Measurements from ENCODE around the gene ANAPC1.
A peak's percentile ranks its signal among the peaks of the same experiment; 100 is the strongest.

Gene ANAPC1

GRCh38 chr2:111903930-111904439, 20.0 kb upstream of the ANAPC1 start:
- Histone ChIP-seq H3K4me3 (no peak overlapping the region), H3K27ac (peak overlapping the region in 1 of 2 donors; percentile 76)
- DNase-seq (ENCODE audit: low spot score): no peak
- TF ChIP-seq CTCF (IDR thresholded peaks at IDR 0.05): no peak

DNA sequence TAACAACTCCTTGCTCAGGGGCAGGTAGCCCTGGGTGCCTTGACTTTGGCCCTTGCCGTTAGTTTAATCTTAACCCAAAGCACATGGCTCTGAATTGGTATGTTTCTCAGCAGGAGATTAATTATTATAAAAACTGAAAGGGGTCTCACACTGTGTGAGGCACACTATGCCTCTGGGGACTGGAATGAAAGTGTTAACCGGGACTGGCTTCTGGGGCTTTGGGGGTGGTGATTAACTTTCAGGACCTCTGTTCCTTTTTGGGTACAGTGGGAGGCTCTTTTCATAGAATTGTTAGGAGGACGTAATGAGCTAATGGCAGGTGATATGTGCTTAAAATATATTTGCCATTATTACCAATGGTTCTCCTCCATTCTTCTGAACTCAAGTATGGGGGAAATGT, 19.5 kb upstream of the ANAPC1 start:
- peak overlapping the region in 1 of 2 donors; percentile 36 for H3K27ac ChIP-seq
- TF ChIP-seq CTCF (IDR thresholded peaks at IDR 0.05): no peak
- DNase-seq (ENCODE audit: low spot score): no peak

GRCh38 chr2:111900859-111901258, 16.9 kb upstream of the ANAPC1 start:
- no peak for DNase-seq (ENCODE audit: low spot score)
- TF ChIP-seq CTCF (IDR thresholded peaks at IDR 0.05): no peak
- H3K27ac ChIP-seq: peak overlapping the region; percentile 61 to 88
- H3K4me3 ChIP-seq: peak overlapping the region; percentile 92

More for the DNA sequence above, 19.5 kb upstream of the ANAPC1 start:
- no peak overlapping the region for H3K4me3 ChIP-seq

DNA sequence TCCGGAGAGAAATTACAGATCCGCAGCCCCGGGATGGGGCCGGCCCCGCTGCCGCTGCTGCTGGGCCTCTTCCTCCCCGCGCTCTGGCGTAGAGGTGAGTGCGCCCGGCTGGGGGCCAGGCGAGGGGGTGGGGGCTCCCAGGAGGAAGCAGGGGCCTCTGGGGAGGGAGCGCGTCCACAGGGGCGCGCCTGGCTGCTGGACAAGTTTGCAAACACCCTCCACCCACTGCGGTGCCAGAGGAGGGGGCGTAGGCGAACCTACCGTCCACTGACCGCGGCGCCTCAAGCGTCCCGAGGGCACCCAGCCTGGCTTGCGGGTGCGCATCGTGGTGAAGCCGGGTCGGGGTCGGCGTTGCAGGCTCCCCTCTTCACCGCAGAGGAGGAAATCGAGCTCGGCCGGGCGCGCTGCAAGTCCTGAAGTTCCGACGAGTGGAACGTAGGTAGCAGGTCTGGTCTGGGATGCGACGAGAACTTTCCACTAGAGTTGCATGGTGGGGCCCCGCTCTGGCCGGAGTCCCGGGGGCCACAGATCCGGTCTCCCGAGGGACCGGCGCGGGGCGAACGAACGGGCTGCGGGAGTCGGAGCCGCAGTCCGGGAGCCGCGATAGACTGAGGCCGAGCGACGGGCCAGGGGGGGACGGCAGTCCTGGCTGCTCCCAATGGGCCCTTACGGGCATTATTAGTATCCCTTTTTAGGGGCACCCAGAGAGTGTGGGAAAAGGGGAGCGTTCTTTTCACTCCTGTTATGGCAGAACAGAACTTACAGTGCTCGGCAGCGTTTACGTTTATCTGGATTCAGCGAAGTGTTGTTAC, 14.9 kb upstream of the ANAPC1 start:
- no peak for TF ChIP-seq CTCF (IDR thresholded peaks at IDR 0.05)
- DNase-seq (ENCODE audit: low spot score): peak; percentile 82

GRCh38 chr2:111897924-111898702, 14.1 kb upstream of the ANAPC1 start, which contains the start of gene MERTK:
Gene MERTK (plus strand): TSS chr2:111898607. CDS start chr2:111898736, 129 bp downstream.
- peak within 1 kb of the TSS; percentile 92 for H3K4me3 ChIP-seq
- peak; percentile 92 for DNase-seq (ENCODE audit: low spot score)
- H3K27ac ChIP-seq: peak within 1 kb of the TSS; percentile 88 to 95
- peak; percentile 76 for TF ChIP-seq CTCF (IDR thresholded peaks at IDR 0.05)

More for the DNA sequence above, 14.9 kb upstream of the ANAPC1 start:
- Histone ChIP-seq H3K4me3 (peak overlapping the region; percentile 92), H3K27ac (peak overlapping the region; percentile 88 to 95)

- Histone ChIP-seq H3K27ac (peak overlapping the region; percentile 88 to 95), H3K4me3 (peak overlapping the region; percentile 92)
- TF ChIP-seq CTCF (IDR thresholded peaks at IDR 0.05): no peak
- DNase-seq (ENCODE audit: low spot score): no peak
Observed at GRCh38 chr2:111897630-111897923, 13.6 kb upstream of the ANAPC1 start.
